Measurements from ENCODE around the gene ESPN. TPM values are rescaled to one million over a fixed set of nuclear protein-coding genes. Genes with fewer than 3 reads are reported as not detected.
"Not testable (repeated sequence)": the region's sequence is repeated elsewhere in the genome, so short reads cannot be mapped to it uniquely, and the experiment has no call there.

Gene ESPN
- total and polyA plus RNA-seq, 12 donors, result 0.16 to 10.8 (median 6.1) TPM

GRCh38 chr1:6491966-6492365 lies 67.4 kb downstream of the ESPN start:
- no peak for TF ChIP-seq CTCF (IDR thresholded peaks at IDR 0.05)
- TF ChIP-seq POLR2A (IDR thresholded peaks at IDR 0.05), result no peak
- Histone ChIP-seq H3K9me3 (replicated peaks in 1 of 3) (no peaks in the 10 kb centered on the region), H3K4me1 (replicated peaks in 1 of 2) (peaks cover 25 to 48% of the 10 kb centered on the region in 2 donors), H3K36me3 (replicated peaks in 1 of 2) (no peaks in the 10 kb centered on the region), H3K4me3 (no peak overlapping the region), H3K27ac (peak overlapping the region in 3 of 5 donors; percentile 74 to 81 (median 79)), H3K27me3 (no peaks in the 10 kb centered on the region)
- 60 to 69% (median 67%) methylated on average over 4 to 10 of the region's 10 CpGs for WGBS, 4 donors
- intact Hi-C loops (cut with DNase I), result no loop called here
- DNase-seq, result peak in 1 of 7 donors; percentile 30

GRCh38 chr1:6493834-6494223 lies 69.3 kb downstream of the ESPN start:
- H3K4me3 ChIP-seq; H3K27me3 ChIP-seq; H3K27ac ChIP-seq; DNase-seq; intact Hi-C loops (cut with DNase I); H3K36me3 ChIP-seq (replicated peaks in 1 of 2); H3K9me3 ChIP-seq (replicated peaks in 1 of 3): not testable (repeated sequence)
- 79 to 93% (median 85%) methylated on average over 3 to 4 of the region's 4 CpGs for WGBS, 4 donors
- H3K4me1 ChIP-seq (replicated peaks in 1 of 2), result peaks cover 31 to 61% of the 10 kb centered on the region in 2 donors

- Histone ChIP-seq H3K27ac (peak overlapping the region in 2 of 5 donors; percentile 45 to 62), H3K9me3 (replicated peaks in 1 of 3) (no peaks in the 10 kb centered on the region), H3K4me3 (no peak overlapping the region), H3K4me1 (replicated peaks in 1 of 2) (peaks cover 31 to 63% of the 10 kb centered on the region in 2 donors), H3K27me3 (no peaks in the 10 kb centered on the region), H3K36me3 (replicated peaks in 1 of 2) (no peaks in the 10 kb centered on the region)
- TF ChIP-seq POLR2A (IDR thresholded peaks at IDR 0.05), result no peak
- TF ChIP-seq CTCF (IDR thresholded peaks at IDR 0.05), result no peak
- intact Hi-C loops (cut with DNase I), result no loop called here
- no peak for DNase-seq
- WGBS, 4 donors, result 27 to 70% (median 67%) methylated on average over 4 of the region's 4 CpGs
Measured at GRCh38 chr1:6494627-6495026, 70.1 kb downstream of the ESPN start.

GRCh38 chr1:6495041-6495441 lies 70.5 kb downstream of the ESPN start:
- peak overlapping the region in 2 of 5 donors; percentile 45 to 62 for H3K27ac ChIP-seq
- intact Hi-C loops (cut with DNase I), result no loop called here
- no peaks in the 10 kb centered on the region for H3K9me3 ChIP-seq (replicated peaks in 1 of 3)
- peak in 2 of 7 donors; percentile 46 to 81 for DNase-seq
- 51 to 53% methylated on average over 13 of the region's 13 CpGs; no CpG with 5 or more reads in 2 of the 4 donors for WGBS, 4 donors
- H3K36me3 ChIP-seq (replicated peaks in 1 of 2), result no peaks in the 10 kb centered on the region
- TF ChIP-seq CTCF (IDR thresholded peaks at IDR 0.05) (no peak), POLR2A (IDR thresholded peaks at IDR 0.05) (no peak)
- no peaks in the 10 kb centered on the region for H3K27me3 ChIP-seq
- peaks cover 29 to 61% of the 10 kb centered on the region in 2 donors for H3K4me1 ChIP-seq (replicated peaks in 1 of 2)
- no peak overlapping the region for H3K4me3 ChIP-seq

Measured in adrenal gland (tissue), 12 donors.